Fibroblast of villous mesenchyme (primary cell): Measurements from ENCODE around the gene ITIH5. TPM values are rescaled to one million over a fixed set of nuclear protein-coding genes. Genes with fewer than 3 reads are reported as not detected.
"Not testable (repeated sequence)": the region's sequence is repeated elsewhere in the genome, so short reads cannot be mapped to it uniquely, and the experiment has no call there.

Experiments
- DNase-seq: peaks from one replicate; pipeline ENCODE4 v3.0.0-alpha.2; 2010; ENCODE audit warnings: low read depth
- H3K4me3 ChIP-seq: 2 replicates; pipeline ENCODE4 v1.5.1; 2011; ENCODE audit warnings: low read depth, mild to moderate bottlenecking, low read length
- CTCF ChIP-seq: IDR thresholded peaks from 2 replicates; pipeline ENCODE4 v1.5.1; 2012; ENCODE audit warnings: low read depth, mild to moderate bottlenecking, low read length; ENCODE audit not compliant: insufficient read depth
- total RNA-seq: library from RNA; depleted of rRNA; stranded (reverse); fragments of >200 nt; gene quantifications from 2 replicates; pipeline ENCODE4 v1.2.3, GENCODE V29; 2012

The ITIH5 gene
- total RNA-seq, 1 donor: 0.43 TPM

- H3K4me3 ChIP-seq: no peak overlapping the region
- no peak for TF ChIP-seq CTCF
Observed at GRCh38 chr10:7665767-7666166, 999 bp downstream of the ITIH5 start.

GRCh38 chr10:7664707-7665106 lies 2.1 kb downstream of the ITIH5 start:
- no peak for TF ChIP-seq CTCF
- no peak overlapping the region for H3K4me3 ChIP-seq
- DNase-seq: no peak

More at GRCh38 chr10:7665767-7666166, 999 bp downstream of the ITIH5 start:
- DNase-seq: no peak

- H3K4me3 ChIP-seq: no peak overlapping the region
- DNase-seq: no peak
- TF ChIP-seq CTCF: no peak
Observed at GRCh38 chr10:7662522-7662921, 4.2 kb downstream of the ITIH5 start.

- TF ChIP-seq CTCF: no peak
- no peak for DNase-seq
- no peak overlapping the region for H3K4me3 ChIP-seq
Observed at GRCh38 chr10:7659560-7659959, 7.2 kb downstream of the ITIH5 start.

DNA sequence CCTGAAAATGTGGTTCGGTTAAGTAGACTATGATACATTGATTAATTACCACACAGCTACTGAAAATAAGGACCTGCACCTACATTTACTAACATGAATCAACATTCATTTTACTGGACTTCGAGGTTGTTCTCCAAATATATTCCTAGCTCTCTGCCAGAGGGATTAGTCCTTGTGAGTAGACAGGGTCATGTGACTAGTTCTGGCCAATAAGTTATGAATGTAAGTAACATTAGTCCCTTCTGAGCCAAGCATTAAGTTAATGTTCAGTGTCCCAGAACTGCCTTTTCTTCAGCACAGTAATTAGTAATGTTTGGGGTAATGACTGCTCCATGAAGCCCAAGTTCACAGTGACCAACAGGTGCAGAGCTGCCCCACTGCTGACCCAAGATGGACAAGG lies 9.2 kb downstream of the ITIH5 start:
- DNase-seq: no peak
- TF ChIP-seq CTCF: no peak

DNA sequence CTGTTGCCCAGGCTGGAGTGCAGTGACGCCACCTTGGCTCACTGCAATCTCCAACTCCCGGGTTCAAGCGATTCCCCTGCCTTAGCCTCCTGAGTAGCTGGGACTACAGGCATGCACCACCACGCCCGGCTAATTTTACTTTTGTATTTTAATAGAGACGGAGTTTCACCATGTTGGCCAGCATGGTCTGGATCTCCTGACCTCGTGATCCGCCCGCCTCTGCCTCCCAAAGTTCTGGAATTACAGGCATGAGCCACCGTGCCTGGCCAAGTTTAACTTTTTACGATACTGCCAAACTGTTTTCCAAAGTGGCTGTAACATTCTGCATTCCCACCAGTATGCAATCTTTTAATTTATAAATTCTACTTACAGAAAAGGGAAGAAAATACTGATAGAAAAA lies 9.7 kb downstream of the ITIH5 start:
- not testable (repeated sequence) for DNase-seq, H3K4me3 ChIP-seq

More for the DNA sequence above, 9.2 kb downstream of the ITIH5 start:
- no peak overlapping the region for H3K4me3 ChIP-seq

DNA sequence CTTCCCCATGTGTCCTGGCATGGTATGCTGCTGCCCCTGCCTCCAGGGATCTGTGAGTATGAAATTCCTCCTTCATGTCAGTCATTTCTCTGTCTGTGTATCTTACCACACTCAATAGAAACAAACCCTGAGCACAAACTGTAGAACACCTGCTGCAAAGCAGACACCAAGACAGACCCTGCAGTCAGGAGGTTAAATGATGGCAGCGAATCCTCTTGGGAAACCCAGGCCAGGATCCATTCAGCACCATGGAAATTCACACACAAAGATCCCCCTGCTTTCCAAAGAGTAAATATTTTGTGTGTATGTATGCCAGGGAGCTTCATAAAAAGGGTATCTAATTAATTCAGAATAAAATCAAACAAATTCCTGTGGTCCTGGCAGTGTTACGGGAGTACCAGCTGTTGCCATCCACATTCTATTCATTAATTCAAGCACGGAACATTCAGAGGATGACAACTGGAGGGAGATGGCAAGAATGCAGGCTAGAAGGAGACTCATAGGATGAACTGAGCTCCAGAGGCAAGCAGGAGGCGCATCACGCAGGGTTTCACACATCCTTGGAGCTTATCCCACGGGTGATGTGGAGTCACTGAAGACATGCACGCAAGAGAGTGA lies 14.8 kb downstream of the ITIH5 start:
- TF ChIP-seq CTCF: no peak
- no peak for DNase-seq
- H3K4me3 ChIP-seq: no peak overlapping the region
